Measurements from ENCODE around the gene OGDH.
"Not testable (repeated sequence)": the region's sequence is repeated elsewhere in the genome, so short reads cannot be mapped to it uniquely, and the experiment has no call there.

Gene OGDH

DNA sequence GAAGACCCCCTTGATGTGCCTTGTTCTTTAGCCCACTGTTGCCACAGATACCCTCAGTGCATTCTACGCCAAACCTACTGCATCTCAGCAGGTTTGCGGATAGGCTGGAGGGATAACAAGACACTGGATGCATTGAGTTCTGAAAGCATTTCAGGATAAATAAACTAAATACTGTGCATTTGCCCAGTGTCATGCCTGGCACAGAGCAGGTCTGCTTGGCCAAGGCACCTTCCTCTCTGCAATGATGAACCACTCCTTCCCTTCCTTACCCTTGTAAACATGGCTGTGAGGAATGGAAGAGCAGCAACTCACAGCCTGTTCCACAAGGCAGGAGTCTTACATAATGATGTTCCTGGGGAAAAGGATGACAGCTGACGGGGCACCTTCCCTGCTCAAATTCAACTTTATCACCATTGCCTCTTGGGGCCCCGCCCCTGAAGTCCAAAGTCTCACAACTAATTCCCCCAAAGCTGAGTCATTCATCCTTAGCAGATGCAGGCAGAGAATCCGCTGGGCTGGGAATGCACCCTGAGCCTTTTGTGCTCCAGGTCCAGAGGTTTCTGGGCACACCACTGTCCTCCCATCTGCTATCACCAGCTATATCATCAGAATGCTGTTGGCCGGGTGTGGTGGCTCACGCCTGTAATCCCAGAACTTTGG, 44.3 kb upstream of the OGDH start:
- Histone ChIP-seq H2BK120ac (ENCODE audit: low read depth, low read length) (no peak overlapping the region), H3K14ac (ENCODE audit: low read length) (no peak overlapping the region), H2AFZ (ENCODE audit: low read length) (no peak overlapping the region), H2BK5ac (ENCODE audit: low read length) (no peak overlapping the region), H4K8ac (ENCODE audit: low read depth, low read length) (no peak overlapping the region), H3K23ac (ENCODE audit: low read depth, low read length, poor library complexity) (no peak overlapping the region), H3K4me2 (ENCODE audit: insufficient read depth, low read length, poor library complexity, severe bottlenecking) (no peak overlapping the region), H2AK5ac (ENCODE audit: low read depth, low read length) (no peak overlapping the region), H2BK15ac (ENCODE audit: low read length) (no peak overlapping the region), H3K4me3 (ENCODE audit: low read length in 2 of 2) (peak overlapping the region in 1 of 2 donors; percentile 32), H3K9me3 (replicated peaks in 1 of 2; ENCODE audit: control insufficient read depth in 2 of 2, insufficient read depth in 1 of 2, low read depth in 1 of 2, low read length in 2 of 2) (peaks cover 0 to 5% of the 10 kb centered on the region in 2 donors), H2BK12ac (ENCODE audit: low read length) (no peak overlapping the region), H3K4ac (ENCODE audit: low read length) (no peak overlapping the region), H3K79me1 (ENCODE audit: low read depth, low read length) (no peaks in the 10 kb centered on the region), H4K91ac (ENCODE audit: low read depth, low read length, poor library complexity) (no peak overlapping the region), H3K27me3 (ENCODE audit: control insufficient read depth in 3 of 3, insufficient read depth in 3 of 3, low read depth in 1 of 3, low read length in 3 of 3) (no peaks in the 10 kb centered on the region), H3K9ac (ENCODE audit: low read depth, low read length, poor library complexity) (no peak overlapping the region), H3K36me3 (replicated peaks in 1 of 2; ENCODE audit: control insufficient read depth in 2 of 2, insufficient read depth in 2 of 2, low read length in 2 of 2) (peaks cover 23 to 37% of the 10 kb centered on the region in 2 donors), H3K18ac (ENCODE audit: low read length) (no peak overlapping the region), H3K4me1 (ENCODE audit: control insufficient read depth in 2 of 2, insufficient read depth in 1 of 2, low read depth in 1 of 2, low read length in 2 of 2) (peaks cover 0 to 1% of the 10 kb centered on the region in 2 donors), H3K27ac (replicated peaks; ENCODE audit: low read length) (no peak overlapping the region)
- WGBS, 2 donors (ENCODE audit: extremely low coverage in 2 of 2, insufficient read length in 2 of 2, insufficient replicate concordance in 1 of 2), result no CpG with 5 or more reads among the region's 7 CpGs
- no peak for DNase-seq (ENCODE audit: low spot score)

DNA sequence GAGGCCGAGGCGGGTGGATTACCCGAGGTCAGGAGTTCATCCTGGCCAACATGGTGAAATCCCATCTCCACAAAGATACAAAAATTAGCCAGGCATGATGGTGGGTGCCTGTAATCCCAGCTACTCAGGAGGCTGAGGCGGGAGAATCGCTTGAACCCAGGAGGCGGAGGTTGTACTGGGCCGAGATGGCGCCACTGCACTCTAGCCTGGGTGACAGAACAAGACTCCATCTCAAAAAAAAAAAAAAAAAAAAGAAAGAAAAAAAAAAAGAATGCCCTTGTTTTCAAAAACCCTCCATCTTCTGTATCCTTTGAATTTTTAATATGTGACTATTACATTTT, 43.8 kb upstream of the OGDH start:
- H4K91ac ChIP-seq (ENCODE audit: low read depth, low read length, poor library complexity); H3K18ac ChIP-seq (ENCODE audit: low read length); H3K27ac ChIP-seq (replicated peaks; ENCODE audit: low read length); H2AK5ac ChIP-seq (ENCODE audit: low read depth, low read length); H3K4me2 ChIP-seq (ENCODE audit: insufficient read depth, low read length, poor library complexity, severe bottlenecking); H2BK15ac ChIP-seq (ENCODE audit: low read length); H2BK120ac ChIP-seq (ENCODE audit: low read depth, low read length); H2BK12ac ChIP-seq (ENCODE audit: low read length); H3K27me3 ChIP-seq (ENCODE audit: control insufficient read depth in 3 of 3, insufficient read depth in 3 of 3, low read depth in 1 of 3, low read length in 3 of 3); H2AFZ ChIP-seq (ENCODE audit: low read length); H3K14ac ChIP-seq (ENCODE audit: low read length); H2BK5ac ChIP-seq (ENCODE audit: low read length); H3K4ac ChIP-seq (ENCODE audit: low read length); H3K4me1 ChIP-seq (ENCODE audit: control insufficient read depth in 2 of 2, insufficient read depth in 1 of 2, low read depth in 1 of 2, low read length in 2 of 2); H4K8ac ChIP-seq (ENCODE audit: low read depth, low read length); H3K4me3 ChIP-seq (ENCODE audit: low read length in 2 of 2); DNase-seq (ENCODE audit: low spot score); H3K9me3 ChIP-seq (replicated peaks in 1 of 2; ENCODE audit: control insufficient read depth in 2 of 2, insufficient read depth in 1 of 2, low read depth in 1 of 2, low read length in 2 of 2); H3K23ac ChIP-seq (ENCODE audit: low read depth, low read length, poor library complexity); H3K79me1 ChIP-seq (ENCODE audit: low read depth, low read length); H3K9ac ChIP-seq (ENCODE audit: low read depth, low read length, poor library complexity): not testable (repeated sequence)
- no CpG with 5 or more reads among the region's 8 CpGs for WGBS, 2 donors (ENCODE audit: extremely low coverage in 2 of 2, insufficient read length in 2 of 2, insufficient replicate concordance in 1 of 2)
- H3K36me3 ChIP-seq (replicated peaks in 1 of 2; ENCODE audit: control insufficient read depth in 2 of 2, insufficient read depth in 2 of 2, low read length in 2 of 2), result peaks cover 27 to 42% of the 10 kb centered on the region in 2 donors

DNA sequence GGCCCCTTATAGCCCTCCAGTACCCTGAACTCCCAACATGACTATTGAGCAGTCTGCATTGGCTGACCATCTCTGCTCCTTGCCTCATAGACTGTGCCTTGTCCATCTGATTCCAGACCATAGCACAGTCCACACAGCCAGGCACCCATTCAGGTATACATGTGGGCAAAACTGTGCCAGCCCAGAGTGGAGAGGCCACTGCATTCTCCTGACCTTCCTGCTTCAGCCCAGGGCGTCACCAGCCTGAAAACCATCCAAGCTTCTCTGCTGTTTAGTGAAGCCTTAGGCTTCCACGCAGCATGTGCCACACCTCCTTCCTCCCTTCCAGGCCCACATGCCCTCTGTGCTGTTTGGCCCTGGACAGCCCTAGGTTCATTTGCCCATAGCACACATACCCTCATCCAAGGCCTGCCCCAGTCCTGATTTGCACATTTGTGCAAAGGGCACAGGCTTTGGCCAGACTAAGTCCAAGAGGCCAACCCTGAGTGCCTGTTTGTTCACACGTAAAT, 43.2 kb upstream of the OGDH start:
- DNase-seq (ENCODE audit: low spot score), result no peak
- no peak overlapping the region for H3K4ac ChIP-seq (ENCODE audit: low read length)
- H3K9ac ChIP-seq (ENCODE audit: low read depth, low read length, poor library complexity), result peak overlapping the region; percentile 27
- H4K91ac ChIP-seq (ENCODE audit: low read depth, low read length, poor library complexity), result no peak overlapping the region
- peak overlapping the region; percentile 72 for H3K14ac ChIP-seq (ENCODE audit: low read length)
- no peaks in the 10 kb centered on the region for H3K27me3 ChIP-seq (ENCODE audit: control insufficient read depth in 3 of 3, insufficient read depth in 3 of 3, low read depth in 1 of 3, low read length in 3 of 3)
- peak overlapping the region; percentile 66 for H2AK5ac ChIP-seq (ENCODE audit: low read depth, low read length)
- peaks cover 0 to 1% of the 10 kb centered on the region in 2 donors for H3K4me1 ChIP-seq (ENCODE audit: control insufficient read depth in 2 of 2, insufficient read depth in 1 of 2, low read depth in 1 of 2, low read length in 2 of 2)
- H2BK15ac ChIP-seq (ENCODE audit: low read length), result no peak overlapping the region
- WGBS, 2 donors (ENCODE audit: extremely low coverage in 2 of 2, insufficient read length in 2 of 2, insufficient replicate concordance in 1 of 2), result no CpG with 5 or more reads among the region's 3 CpGs
- H2BK120ac ChIP-seq (ENCODE audit: low read depth, low read length), result no peak overlapping the region
- H3K27ac ChIP-seq (replicated peaks; ENCODE audit: low read length), result no peak overlapping the region
- H2BK12ac ChIP-seq (ENCODE audit: low read length), result no peak overlapping the region
- peak overlapping the region in 1 of 2 donors; percentile 22 for H3K4me3 ChIP-seq (ENCODE audit: low read length in 2 of 2)
- no peaks in the 10 kb centered on the region for H3K79me1 ChIP-seq (ENCODE audit: low read depth, low read length)
- no peak overlapping the region for H2BK5ac ChIP-seq (ENCODE audit: low read length)
- peaks cover 33 to 49% of the 10 kb centered on the region in 2 donors for H3K36me3 ChIP-seq (replicated peaks in 1 of 2; ENCODE audit: control insufficient read depth in 2 of 2, insufficient read depth in 2 of 2, low read length in 2 of 2)
- no peak overlapping the region for H3K18ac ChIP-seq (ENCODE audit: low read length)
- H3K23ac ChIP-seq (ENCODE audit: low read depth, low read length, poor library complexity), result no peak overlapping the region
- no peak overlapping the region for H4K8ac ChIP-seq (ENCODE audit: low read depth, low read length)
- no peak overlapping the region for H3K4me2 ChIP-seq (ENCODE audit: insufficient read depth, low read length, poor library complexity, severe bottlenecking)
- no peak overlapping the region for H2AFZ ChIP-seq (ENCODE audit: low read length)
- H3K9me3 ChIP-seq (replicated peaks in 1 of 2; ENCODE audit: control insufficient read depth in 2 of 2, insufficient read depth in 1 of 2, low read depth in 1 of 2, low read length in 2 of 2), result peaks cover 0 to 5% of the 10 kb centered on the region in 2 donors

DNA sequence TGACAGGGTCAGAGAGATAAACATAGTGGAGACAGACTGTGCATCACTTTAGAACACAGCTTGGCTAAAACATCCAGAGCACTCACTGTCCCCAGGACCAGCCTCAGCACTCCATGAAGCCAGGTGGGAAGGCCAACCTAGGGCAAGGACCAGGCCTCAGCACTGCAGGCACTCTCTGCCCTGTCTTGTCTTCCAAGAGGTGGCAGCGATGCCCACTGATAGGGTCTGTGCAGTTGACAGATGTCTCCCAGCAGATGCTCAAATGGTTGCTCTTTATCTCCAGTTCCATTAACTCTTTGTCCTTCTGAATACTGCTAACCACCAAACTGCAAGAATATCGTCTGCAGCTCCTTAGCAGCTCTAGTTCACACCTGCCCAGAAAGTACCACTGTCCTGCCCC, 41.8 kb upstream of the OGDH start:
- H2BK5ac ChIP-seq (ENCODE audit: low read length), result no peak overlapping the region
- H3K9ac ChIP-seq (ENCODE audit: low read depth, low read length, poor library complexity), result no peak overlapping the region
- no CpG with 5 or more reads among the region's 2 CpGs for WGBS, 2 donors (ENCODE audit: extremely low coverage in 2 of 2, insufficient read length in 2 of 2, insufficient replicate concordance in 1 of 2)

More for the DNA sequence above, 41.8 kb upstream of the OGDH start:
- peaks cover 0 to 5% of the 10 kb centered on the region in 2 donors for H3K9me3 ChIP-seq (replicated peaks in 1 of 2; ENCODE audit: control insufficient read depth in 2 of 2, insufficient read depth in 1 of 2, low read depth in 1 of 2, low read length in 2 of 2)
- H3K79me1 ChIP-seq (ENCODE audit: low read depth, low read length), result no peaks in the 10 kb centered on the region
- peaks cover 47 to 63% of the 10 kb centered on the region in 2 donors for H3K36me3 ChIP-seq (replicated peaks in 1 of 2; ENCODE audit: control insufficient read depth in 2 of 2, insufficient read depth in 2 of 2, low read length in 2 of 2)
- no peak overlapping the region for H3K4me2 ChIP-seq (ENCODE audit: insufficient read depth, low read length, poor library complexity, severe bottlenecking)
- H3K23ac ChIP-seq (ENCODE audit: low read depth, low read length, poor library complexity), result no peak overlapping the region
- no peak overlapping the region for H4K8ac ChIP-seq (ENCODE audit: low read depth, low read length)
- no peak overlapping the region for H2AK5ac ChIP-seq (ENCODE audit: low read depth, low read length)
- no peak overlapping the region for H2BK12ac ChIP-seq (ENCODE audit: low read length)
- no peak overlapping the region for H3K14ac ChIP-seq (ENCODE audit: low read length)
- H3K4ac ChIP-seq (ENCODE audit: low read length), result no peak overlapping the region
- H3K18ac ChIP-seq (ENCODE audit: low read length), result no peak overlapping the region
- H3K27ac ChIP-seq (replicated peaks; ENCODE audit: low read length), result no peak overlapping the region
- no peak overlapping the region for H2BK120ac ChIP-seq (ENCODE audit: low read depth, low read length)
- H3K27me3 ChIP-seq (ENCODE audit: control insufficient read depth in 3 of 3, insufficient read depth in 3 of 3, low read depth in 1 of 3, low read length in 3 of 3), result no peaks in the 10 kb centered on the region
- H2BK15ac ChIP-seq (ENCODE audit: low read length), result no peak overlapping the region
- DNase-seq (ENCODE audit: low spot score), result no peak
- no peak overlapping the region for H2AFZ ChIP-seq (ENCODE audit: low read length)
- peaks cover 0 to 1% of the 10 kb centered on the region in 2 donors for H3K4me1 ChIP-seq (ENCODE audit: control insufficient read depth in 2 of 2, insufficient read depth in 1 of 2, low read depth in 1 of 2, low read length in 2 of 2)
- H4K91ac ChIP-seq (ENCODE audit: low read depth, low read length, poor library complexity), result no peak overlapping the region
- H3K4me3 ChIP-seq (ENCODE audit: low read length in 2 of 2), result no peak overlapping the region
